K562 (cell line): ENCODE data around the gene FLVCR2. TPM values are rescaled to one million over a fixed set of nuclear protein-coding genes. Genes with fewer than 3 reads are reported as not detected.
A peak's percentile ranks its signal among the peaks of the same experiment; 100 is the strongest.

Experiments
- ATAC-seq: fragments of 200-7000 bp; cut with Tn5 transposase; 3 replicates; pipeline ENCODE4 v1.9.1; 2020; ENCODE audit warnings: moderate library complexity
- BruUV-seq: library from RNA; stranded (reverse); fragments of 400-500 nt; replicated peaks from 2 replicates; lab custom pipeline; 2021; lab: Mats Ljungman, UMichigan
- CTCF ChIA-PET: fragments of 300-600 bp; formaldehyde crosslinking; extraction: SDS; loops from one replicate; lab custom pipeline; 2021; ENCODE audit warnings: low intra/inter-chr PET ratio; lab: Yijun Ruan, JAX
- POLR2A ChIA-PET: fragments of 300-600, 350-650 bp; sonication (Branson Sonifier 250); formaldehyde crosslinking; extraction: SDS; loops from one replicate; lab custom pipeline; 2021; ENCODE audit warnings: antibody characterized with exemption, inconsistent platforms; lab: Yijun Ruan, JAX
- DNase-seq, 4 experiments: peaks; one replicate each; pipeline versions ENCODE4 v3.0.0 to v3.0.0-alpha.2; 2011 to 2018; ENCODE audit warnings: low spot score in 3 of 4, mixed read lengths in 3 of 4; ENCODE audit errors: extremely low read depth in 1 of 4
- FAIRE-seq: peaks from 2 replicates; lab custom pipeline; 2011; peaks lifted over from hg19 to GRCh38; lab: Jason Lieb, UNC
- H2AFZ ChIP-seq: 2 replicates; pipeline ENCODE4 v1.6.0; 2011; ENCODE audit warnings: low read depth, low read length, control low read depth, inconsistent platforms
- H3K27ac ChIP-seq: fragments of 200-600 bp; 3 replicates; pipeline ENCODE4 v1.8.0; 2011; ENCODE audit warnings: low read depth, mild to moderate bottlenecking, control low read depth, inconsistent platforms, low read length, moderate library complexity, mixed read lengths; ENCODE audit errors: extremely low read depth
- H3K27me3 ChIP-seq, 2 experiments: fragments of 300-600 bp in 1 of 2; 2 replicates in 1 of 2; 3 replicates in 1 of 2; pipeline versions ENCODE4 v1.6.0 to v1.8.0; 2011; ENCODE audit warnings: inconsistent platforms in 2 of 2, low read length in 2 of 2, mild to moderate bottlenecking in 1 of 2, mixed read lengths in 1 of 2, moderate library complexity in 1 of 2; ENCODE audit not compliant: control insufficient read depth in 2 of 2, insufficient read depth in 2 of 2
- H3K36me3 ChIP-seq: fragments of 300-600 bp; 3 replicates; pipeline ENCODE4 v1.8.0; 2011; ENCODE audit warnings: mild to moderate bottlenecking, low read length, inconsistent platforms; ENCODE audit not compliant: control insufficient read depth, insufficient read depth
- H3K4me1 ChIP-seq, 2 experiments: fragments of 200-600 bp in 1 of 2; replicated peaks in 1 of 2; 2 replicates in 1 of 2; 3 replicates in 1 of 2; pipeline versions ENCODE4 v1.5.1 to v1.8.0; 2011; ENCODE audit warnings: inconsistent platforms in 2 of 2, low read length in 2 of 2, mild to moderate bottlenecking in 1 of 2, mixed read lengths in 1 of 2, moderate library complexity in 1 of 2; ENCODE audit not compliant: control insufficient read depth in 2 of 2, insufficient read depth in 2 of 2
- H3K4me2 ChIP-seq: 2 replicates; pipeline ENCODE4 v1.6.1; 2011; ENCODE audit warnings: low read length, control low read depth, inconsistent platforms, mixed read lengths; ENCODE audit not compliant: insufficient read depth
- H3K4me3 ChIP-seq: fragments of 200-600 bp; sonication (generic), shearing (Covaris generic); 2 replicates; pipeline ENCODE4 v1.5.1; 2016; ENCODE audit warnings: control low read depth, inconsistent platforms
- H3K79me2 ChIP-seq: fragments of 200-600 bp; 3 replicates; pipeline ENCODE4 v1.8.0; 2011; ENCODE audit warnings: low read length, inconsistent platforms; ENCODE audit not compliant: control insufficient read depth, insufficient read depth
- H3K9ac ChIP-seq, 2 experiments: 2 replicates each; pipeline versions ENCODE4 v1.6.0 to v1.6.1; 2011; ENCODE audit warnings: low read depth in 2 of 2, low read length in 2 of 2, control low read depth in 1 of 2, inconsistent platforms in 1 of 2, mild to moderate bottlenecking in 1 of 2, mixed read lengths in 1 of 2; ENCODE audit not compliant: insufficient read depth in 1 of 2
- H3K9me1 ChIP-seq: one replicate; pipeline ENCODE4 v1.6.0; 2011; ENCODE audit warnings: inconsistent platforms, mild to moderate bottlenecking, low read length, moderate library complexity; ENCODE audit not compliant: control insufficient read depth, insufficient read depth
- H3K9me3 ChIP-seq: replicated peaks from 2 replicates; pipeline ENCODE4 v1.5.1; 2011; ENCODE audit warnings: low read depth, low read length, inconsistent platforms; ENCODE audit not compliant: control insufficient read depth, insufficient read depth
- H4K20me1 ChIP-seq: replicated peaks from 2 replicates; pipeline ENCODE4 v1.6.1; 2011; ENCODE audit warnings: low read length, inconsistent platforms, mixed read lengths; ENCODE audit not compliant: control insufficient read depth, insufficient read depth
- FOXK2 ChIP-seq, 2 experiments: fragments of 450-650 bp; IDR thresholded peaks in 1 of 2; conservative IDR thresholded peaks in 1 of 2; 2 replicates each; pipeline ENCODE4 v1.6.1; 2016; ENCODE audit warnings: low read depth in 2 of 2, mild to moderate bottlenecking in 1 of 2
- SRF ChIP-seq, 2 experiments: fragments of 250-450, 450-650 bp in 1 of 2; sonication (Bioruptor Pico) in 1 of 2; sonication (generic) in 1 of 2; formaldehyde crosslinking; IDR thresholded peaks; 2 replicates each; pipeline versions ENCODE4 v1.5.0 to v1.5.1; 2020 to 2022; ENCODE audit warnings: mild to moderate bottlenecking in 1 of 2, missing genetic modification reagents in 1 of 2
- ZNF830 ChIP-seq: fragments of 250-450 bp; sonication (Bioruptor Pico); IDR thresholded peaks from 2 replicates; pipeline ENCODE4 v1.5.0; 2021; ENCODE audit warnings: mild to moderate bottlenecking
- WGBS: fragments of 100-300 bp; shearing (Covaris generic); methylation state at CpG from one replicate; pipeline ENCODE4 v1.1.6; 2016; ENCODE audit warnings: low coverage, mixed read lengths; ENCODE audit not compliant: insufficient coverage; ENCODE audit errors: missing lambda C conversion rate; 5-methylcytosine and 5-hydroxymethylcytosine counted together
- in situ Hi-C: fragments of 300-500 bp; cut with MboI; formaldehyde crosslinking; loops from 4 replicates; pipeline ENCODE4 v1.15.0; 2018; ENCODE audit warnings: inconsistent platforms, mixed read lengths
- intact Hi-C: fragments of 100-400 bp; cut with micrococcal nuclease; formaldehyde crosslinking; loops from 2 replicates; pipeline ENCODE4 v1.14.2; 2022
- polyA plus RNA-seq, 8 experiments: library from polyadenylated mRNA; depleted of rRNA in 4 of 8; stranded (reverse) in 5 of 8; unstranded in 3 of 8; fragments of >200 nt; fragmentation: Nextera tagmentation in 2 of 8; fragmentation: Illumina TruSeq in 1 of 8; extraction: Ambion mirVana in 2 of 8; extraction: Trizol in 1 of 8; gene quantifications; 2 replicates each; pipeline versions ENCODE4 v1.2.1 to v1.2.3, GENCODE V29; 2011 to 2014; ENCODE audit warnings: inconsistent platforms in 1 of 8, missing spikeins in 1 of 8
- total RNA-seq, 7 experiments: library from RNA; depleted of rRNA in 6 of 7; stranded (reverse); fragments of >200 nt in 6 of 7; fragmentation: Illumina TruSeq in 2 of 7; extraction: Trizol in 2 of 7; gene quantifications; 2 replicates each; pipeline versions ENCODE4 v1.2.1 to v1.2.3, GENCODE V29; 2011 to 2021; ENCODE audit warnings: low replicate concordance in 1 of 7
- TF ChIP-seq, protein P1 (sequence below): sonication (generic); IDR thresholded peaks from 2 replicates; pipeline ENCODE4 v1.6.1; 2016

The FLVCR2 gene
- total and polyA plus RNA-seq, 9 of the 15 experiments (the other 6 are each of a cell fraction or from before 2014, with no cell fraction given): 1.5 TPM; not detected in 8

DNA sequence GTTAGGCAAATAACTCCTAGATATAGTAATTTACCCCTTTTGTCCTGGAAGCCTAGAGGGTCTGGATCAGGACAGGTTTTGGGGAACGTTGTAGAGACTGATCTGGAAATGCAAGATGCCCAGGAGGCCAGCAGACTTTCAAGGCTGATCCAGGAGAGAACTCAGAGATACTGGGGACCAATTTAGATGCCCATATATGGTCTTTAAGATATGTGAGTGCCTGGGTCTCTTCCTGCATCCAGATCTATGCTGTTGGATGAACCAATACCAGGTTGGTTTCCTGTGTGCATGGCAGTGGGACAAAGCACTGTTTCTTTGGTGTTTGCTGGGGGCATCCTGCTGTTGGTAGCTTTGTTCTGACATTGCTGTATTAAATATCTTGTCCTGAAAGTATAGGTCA, 76.8 kb downstream of the FLVCR2 start:
- H3K36me3 ChIP-seq: peaks cover 53% of the 10 kb centered on the region; the same call in 2 of the 3 replicates
- FAIRE-seq: no peak
- no peak for ATAC-seq
- in situ Hi-C loops: loop anchor here (25.0 kb wide), 1 partner anchor 518 kb away; the partner anchor contains the start of gene NEK9
- no peaks in the 10 kb centered on the region for H3K9me1 ChIP-seq
- H2AFZ ChIP-seq: no peak overlapping the region
- no peak overlapping the region for H3K9ac ChIP-seq
- no peak overlapping the region for H3K27ac ChIP-seq
- H4K20me1 ChIP-seq: no peaks in the 10 kb centered on the region
- intact Hi-C loops: loop anchor here (10.0 kb wide), 1 partner anchor 350 kb away; no protein-coding TSS in a partner anchor
- BruUV-seq: no TSS peak
- no peak for DNase-seq
- H3K4me3 ChIP-seq: no peak overlapping the region
- ChIA-PET CTCF (no interaction called here), POLR2A (interaction anchor here (0.7 to 1.7 kb wide), 4 partner anchors 14 to 80 kb away, joined by 3 to 4 read pairs (median 4); no protein-coding TSS in a partner anchor)
- no peaks in the 10 kb centered on the region; a peak in 2 of 5 replicates for H3K4me1 ChIP-seq
- H3K27me3 ChIP-seq: no peaks in the 10 kb centered on the region
- H3K9me3 ChIP-seq: no peaks in the 10 kb centered on the region
- no peak overlapping the region for H3K4me2 ChIP-seq
- WGBS: 0% methylated on average over 1 of the region's 1 CpG
- peaks cover 11% of the 10 kb centered on the region for H3K79me2 ChIP-seq
- TF ChIP-seq, protein P1, sequence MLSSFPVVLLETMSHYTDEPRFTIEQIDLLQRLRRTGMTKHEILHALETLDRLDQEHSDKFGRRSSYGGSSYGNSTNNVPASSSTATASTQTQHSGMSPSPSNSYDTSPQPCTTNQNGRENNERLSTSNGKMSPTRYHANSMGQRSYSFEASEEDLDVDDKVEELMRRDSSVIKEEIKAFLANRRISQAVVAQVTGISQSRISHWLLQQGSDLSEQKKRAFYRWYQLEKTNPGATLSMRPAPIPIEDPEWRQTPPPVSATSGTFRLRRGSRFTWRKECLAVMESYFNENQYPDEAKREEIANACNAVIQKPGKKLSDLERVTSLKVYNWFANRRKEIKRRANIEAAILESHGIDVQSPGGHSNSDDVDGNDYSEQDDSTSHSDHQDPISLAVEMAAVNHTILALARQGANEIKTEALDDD: no peak
- TF ChIP-seq FOXK2 (conservative IDR thresholded peaks at IDR 0.05 in 1 of 2, IDR thresholded peaks at IDR 0.05 in 1 of 2; ENCODE audit: low read depth in 2 of 2): no peak
- TF ChIP-seq SRF (CRISPR knock-in tag; IDR thresholded peaks at IDR 0.05): peak in 1 of 2 experiments; percentile 58; a peak in 1 of 4 replicates

DNA sequence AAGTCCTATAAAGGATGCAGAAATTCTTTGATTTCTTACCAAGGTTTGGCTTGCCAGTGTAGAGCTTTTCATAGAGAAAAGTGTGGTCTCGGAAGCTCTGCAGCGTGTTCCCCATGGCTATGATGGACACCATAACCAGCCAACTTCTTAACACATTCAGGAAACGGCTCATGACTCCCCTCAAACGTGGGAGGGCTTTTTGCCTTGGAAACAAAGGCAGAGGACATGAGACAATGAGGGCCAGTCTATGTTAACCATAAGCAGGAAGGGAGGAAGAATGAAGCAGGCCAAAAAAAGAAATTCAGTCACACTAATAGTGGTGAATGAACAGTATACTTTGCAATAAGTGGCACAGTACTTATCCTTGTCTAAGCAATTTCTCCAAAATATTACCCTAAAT, 78.9 kb downstream of the FLVCR2 start:
- H3K4me1 ChIP-seq: peaks cover 0 to 4% of the 10 kb centered on the region in 2 experiments; a peak in 3 of 5 replicates
- TF ChIP-seq ZNF830 (CRISPR knock-in tag): no peak
- intact Hi-C loops: loop anchor here (10.0 kb wide), 1 partner anchor 353 kb away; no protein-coding TSS in a partner anchor
- H3K9me1 ChIP-seq: no peaks in the 10 kb centered on the region
- DNase-seq (no peak), FAIRE-seq (no peak), ATAC-seq (no peak)
- no peak overlapping the region for H3K4me2 ChIP-seq
- no peak overlapping the region for H3K9ac ChIP-seq
- H2AFZ ChIP-seq: no peak overlapping the region
- H3K79me2 ChIP-seq: peaks cover 25% of the 10 kb centered on the region
- in situ Hi-C loops: loop anchor here (25.0 kb wide), 1 partner anchor 520 kb away; the partner anchor contains the start of gene NEK9
- no peaks in the 10 kb centered on the region for H3K27me3 ChIP-seq
- ChIA-PET POLR2A (no interaction called here), CTCF (no interaction called here)
- no peak overlapping the region for H3K4me3 ChIP-seq
- H3K27ac ChIP-seq: no peak overlapping the region
- WGBS: 63% methylated on average over 4 of the region's 4 CpGs
- H4K20me1 ChIP-seq: no peaks in the 10 kb centered on the region
- no peaks in the 10 kb centered on the region for H3K9me3 ChIP-seq
- no TSS peak for BruUV-seq
- peaks cover 34% of the 10 kb centered on the region; the same call in 2 of the 3 replicates for H3K36me3 ChIP-seq
